Liver (tissue), 9 donors: ENCODE data around the gene MORN2. TPM values are rescaled to one million over a fixed set of nuclear protein-coding genes. Genes with fewer than 3 reads are reported as not detected.
"Not testable (repeated sequence)": the region's sequence is repeated elsewhere in the genome, so short reads cannot be mapped to it uniquely, and the experiment has no call there.

Experiments used
- DNase-seq: peaks from one replicate; pipeline ENCODE4 v3.0.0-alpha.2; 2017; ENCODE audit warnings: low spot score
- H3K27ac ChIP-seq, 2 donors: one replicate each; pipeline ENCODE4 v1.7.0; 2013; ENCODE audit warnings: inconsistent platforms in 2 of 2, low read length in 2 of 2, control low read depth in 1 of 2, low read depth in 1 of 2, mild to moderate bottlenecking in 1 of 2
- H3K27me3 ChIP-seq, 4 donors: one replicate each; pipeline versions ENCODE4 v1.6.1 to v1.7.0; 2013; ENCODE audit warnings: low read length in 3 of 4, inconsistent platforms in 1 of 4, mild to moderate bottlenecking in 1 of 4, moderate library complexity in 1 of 4; ENCODE audit not compliant: control insufficient read depth in 4 of 4, insufficient read depth in 4 of 4
- H3K36me3 ChIP-seq, 4 donors: one replicate each; pipeline versions ENCODE4 v1.6.1 to v1.7.0; 2013; ENCODE audit warnings: low read length in 3 of 4, mild to moderate bottlenecking in 3 of 4, low read depth in 1 of 4, moderate library complexity in 1 of 4; ENCODE audit not compliant: control insufficient read depth in 4 of 4, insufficient read depth in 3 of 4
- H3K4me1 ChIP-seq, 4 donors: one replicate each; pipeline versions ENCODE4 v1.6.1 to v1.7.0; 2013; ENCODE audit warnings: low read length in 3 of 4, mild to moderate bottlenecking in 3 of 4, moderate library complexity in 1 of 4; ENCODE audit not compliant: control insufficient read depth in 4 of 4, insufficient read depth in 4 of 4
- H3K4me3 ChIP-seq, 3 donors: one replicate each; pipeline versions ENCODE4 v1.6.1 to v1.7.0; 2013; ENCODE audit warnings: low read length in 3 of 3, control low read depth in 1 of 3, low read depth in 1 of 3, mild to moderate bottlenecking in 1 of 3
- H3K9ac ChIP-seq, 2 donors: one replicate each; pipeline ENCODE4 v1.7.0; 2013; ENCODE audit warnings: low read length in 2 of 2, mild to moderate bottlenecking in 2 of 2, moderate library complexity in 2 of 2, control low read depth in 1 of 2, low read depth in 1 of 2
- H3K9me3 ChIP-seq, 4 donors: one replicate each; pipeline versions ENCODE4 v1.6.1 to v1.7.0; 2013; ENCODE audit warnings: low read length in 3 of 4; ENCODE audit not compliant: control insufficient read depth in 4 of 4
- GABPA ChIP-seq, 2 donors: IDR thresholded peaks in 1 of 2; conservative IDR thresholded peaks in 1 of 2; 2 replicates each; pipeline ENCODE4 v1.6.1; 2016; ENCODE audit warnings: antibody characterized with exemption in 2 of 2, mild to moderate bottlenecking in 1 of 2, moderate library complexity in 1 of 2
- HNF4A ChIP-seq, 2 donors: conservative IDR thresholded peaks; 2 replicates each; pipeline ENCODE4 v1.6.1; 2016; ENCODE audit warnings: antibody characterized with exemption in 2 of 2, mild to moderate bottlenecking in 2 of 2
- HNF4G ChIP-seq: IDR thresholded peaks from 2 replicates; pipeline ENCODE4 v1.6.1; 2016; ENCODE audit warnings: antibody characterized with exemption
- NR2F2 ChIP-seq: IDR thresholded peaks from 2 replicates; pipeline ENCODE4 v1.6.1; 2016; ENCODE audit warnings: antibody characterized with exemption
- RAD21 ChIP-seq, 2 donors: IDR thresholded peaks; 2 replicates each; pipeline ENCODE4 v1.6.1; 2016; ENCODE audit warnings: antibody characterized with exemption in 2 of 2, mild to moderate bottlenecking in 2 of 2
- REST ChIP-seq: IDR thresholded peaks from 2 replicates; pipeline ENCODE4 v1.6.1; 2016; ENCODE audit warnings: antibody characterized with exemption, mild to moderate bottlenecking
- RXRA ChIP-seq, 2 donors: IDR thresholded peaks; 2 replicates each; pipeline ENCODE4 v1.6.1; 2017 to 2018; ENCODE audit warnings: antibody characterized with exemption in 2 of 2, mild to moderate bottlenecking in 1 of 2
- SP1 ChIP-seq: IDR thresholded peaks from 2 replicates; pipeline ENCODE4 v1.6.1; 2018; ENCODE audit warnings: antibody characterized with exemption, mild to moderate bottlenecking
- WGBS: extraction: QIAGEN DNeasy Blood & Tissue Kit; methylation state at CpG from one replicate; pipeline ENCODE4 v1.1.7; 2013; 5-methylcytosine and 5-hydroxymethylcytosine counted together
- polyA plus RNA-seq, 2 donors: library from polyadenylated mRNA; stranded (reverse) in 1 of 2; unstranded in 1 of 2; fragments of 200-250 nt in 1 of 2; fragments of >200 nt in 1 of 2; fragmentation: Nextera tagmentation in 1 of 2; extraction: Ambion mirVana in 1 of 2; gene quantifications; one replicate each; pipeline versions ENCODE4 v1.2.1 to v1.2.3, GENCODE V29; 2013 to 2015
- total RNA-seq, 2 donors: library from RNA; depleted of rRNA; stranded (reverse); fragments of >200 nt; gene quantifications; one replicate each; pipeline ENCODE4 v1.2.3, GENCODE V29; 2014
- TF ChIP-seq, protein P1 (sequence below): IDR thresholded peaks from 2 replicates; pipeline ENCODE4 v1.6.1; 2016; ENCODE audit warnings: antibody characterized with exemption
- TF ChIP-seq, protein P2 (sequence below): IDR thresholded peaks from 2 replicates; pipeline ENCODE4 v1.6.1; 2016; ENCODE audit warnings: antibody characterized with exemption
- donor health status: healthy.
- donor health status: healthy.
- donor health status: healthy.
- donor health status: healthy.
- donor health status: healthy.

The MORN2 gene
- total RNA-seq: 1 to 10 TPM; 2.8 to 4.4 TPM
- polyA plus RNA-seq: 10 to 100 TPM; 11.7 to 16.4 TPM

DNA sequence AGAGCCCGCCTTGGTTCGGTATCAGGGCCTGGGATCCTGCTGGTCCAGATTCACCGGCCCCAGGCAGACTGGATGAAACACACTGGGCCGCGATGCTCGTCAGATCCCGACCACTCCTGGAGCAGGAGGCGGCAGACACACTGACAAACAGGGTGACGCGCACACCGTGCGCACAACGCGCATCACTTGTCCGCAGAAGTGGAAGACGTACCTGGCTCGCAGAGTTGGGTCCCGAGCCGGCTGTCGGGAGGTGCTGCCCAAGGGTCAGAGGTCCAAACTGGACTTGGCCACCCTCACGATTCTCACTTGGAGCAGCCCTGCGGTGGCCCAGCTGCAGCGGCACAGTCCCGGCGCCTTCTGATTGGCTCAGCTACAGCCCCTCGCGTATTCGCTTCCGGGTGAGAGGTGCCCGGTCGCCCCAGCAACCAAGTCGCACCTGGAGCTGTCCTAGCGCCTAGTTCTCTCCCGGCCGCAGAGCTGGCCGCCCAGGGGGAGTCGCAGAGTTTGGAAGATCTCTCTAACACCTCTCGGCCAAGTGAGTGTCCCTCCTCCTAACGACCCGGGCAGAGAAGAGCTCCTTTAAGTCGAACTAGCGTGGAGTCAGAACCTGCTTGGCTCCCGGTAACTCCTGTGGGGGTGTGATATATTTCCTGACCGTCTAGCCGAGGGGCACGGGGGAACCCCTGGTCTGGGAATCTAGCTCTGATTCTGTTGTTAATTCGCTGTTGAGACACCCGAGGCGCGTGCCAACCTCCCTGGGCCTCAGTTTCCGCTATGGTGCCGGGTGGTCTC lies at the start of gene MORN2, which contains the start of gene DHX57:
MORN2 (plus strand) TSS at position 401 of the 792 bp plus-strand sequence.
DHX57 (minus strand) TSS at position 359 of the 792 bp plus-strand sequence. CDS start 7,529 bp downstream, outside the sequence.
- TF ChIP-seq NR2F2 (peak; percentile 87), HNF4G (no peak), GABPA (IDR thresholded peaks at IDR 0.05 in 1 of 2, conservative IDR thresholded peaks at IDR 0.05 in 1 of 2) (peak; percentile 63 to 91), REST (peak; percentile 51), RXRA (IDR thresholded peaks at IDR 0.05) (peak in 1 of 2 donors; percentile 45), RAD21 (IDR thresholded peaks at IDR 0.05) (peak in 1 of 2 donors; percentile 9), HNF4A (conservative IDR thresholded peaks at IDR 0.05) (peak; percentile 78 to 82), SP1 (peak; percentile 74)
- TF ChIP-seq, protein P1, sequence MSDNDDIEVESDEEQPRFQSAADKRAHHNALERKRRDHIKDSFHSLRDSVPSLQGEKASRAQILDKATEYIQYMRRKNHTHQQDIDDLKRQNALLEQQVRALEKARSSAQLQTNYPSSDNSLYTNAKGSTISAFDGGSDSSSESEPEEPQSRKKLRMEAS: peak; percentile 67
- TF ChIP-seq, protein P2, sequence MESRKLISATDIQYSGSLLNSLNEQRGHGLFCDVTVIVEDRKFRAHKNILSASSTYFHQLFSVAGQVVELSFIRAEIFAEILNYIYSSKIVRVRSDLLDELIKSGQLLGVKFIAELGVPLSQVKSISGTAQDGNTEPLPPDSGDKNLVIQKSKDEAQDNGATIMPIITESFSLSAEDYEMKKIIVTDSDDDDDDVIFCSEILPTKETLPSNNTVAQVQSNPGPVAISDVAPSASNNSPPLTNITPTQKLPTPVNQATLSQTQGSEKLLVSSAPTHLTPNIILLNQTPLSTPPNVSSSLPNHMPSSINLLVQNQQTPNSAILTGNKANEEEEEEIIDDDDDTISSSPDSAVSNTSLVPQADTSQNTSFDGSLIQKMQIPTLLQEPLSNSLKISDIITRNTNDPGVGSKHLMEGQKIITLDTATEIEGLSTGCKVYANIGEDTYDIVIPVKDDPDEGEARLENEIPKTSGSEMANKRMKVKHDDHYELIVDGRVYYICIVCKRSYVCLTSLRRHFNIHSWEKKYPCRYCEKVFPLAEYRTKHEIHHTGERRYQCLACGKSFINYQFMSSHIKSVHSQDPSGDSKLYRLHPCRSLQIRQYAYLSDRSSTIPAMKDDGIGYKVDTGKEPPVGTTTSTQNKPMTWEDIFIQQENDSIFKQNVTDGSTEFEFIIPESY: no peak
- 1% methylated on average over 52 of the region's 52 CpGs for WGBS
- Histone ChIP-seq H3K27ac (peak within 1 kb of the TSS; percentile 10 to 16), H3K4me3 (peak within 1 kb of the TSS; percentile 68 to 99 (median 94)), H3K27me3 (no peaks in the 10 kb centered on the region), H3K9me3 (no peaks in the 10 kb centered on the region), H3K9ac (peak within 1 kb of the TSS; percentile 6 to 50), H3K4me1 (peaks cover 1 to 17% (median 12%) of the 10 kb centered on the region in 4 donors), H3K36me3 (peaks cover 0 to 2% (median under 1%) of the 10 kb centered on the region in 4 donors)
- peak; percentile 87 for DNase-seq

DNA sequence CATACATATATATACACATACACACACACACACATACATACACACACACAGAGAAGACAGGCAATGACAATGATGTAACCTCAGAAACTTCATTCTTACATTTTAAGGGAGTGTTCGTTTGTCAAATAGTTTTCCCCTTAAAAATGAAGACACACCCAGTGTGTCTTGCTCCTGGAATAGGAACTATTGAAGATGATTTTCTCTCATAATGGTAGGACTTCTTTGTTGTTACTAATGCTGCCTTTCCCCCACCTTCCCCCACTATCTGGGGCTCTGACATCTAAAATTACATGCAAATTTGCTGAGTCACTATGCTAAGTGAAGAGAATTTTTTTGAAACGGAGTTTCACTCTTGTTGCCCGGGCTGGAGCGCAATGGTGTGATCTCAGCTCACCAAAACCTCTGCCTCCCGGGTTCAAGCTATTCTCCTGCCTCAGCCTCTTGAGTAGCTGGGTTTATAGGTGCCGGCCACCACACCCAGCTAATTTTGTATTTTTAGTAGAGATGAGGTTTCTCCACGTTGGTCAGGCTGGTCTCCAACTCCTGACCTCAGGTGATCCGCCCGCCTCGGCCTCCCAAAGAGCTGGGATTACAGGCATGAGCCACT lies 48.1 kb upstream of the MORN2 start:
- not testable (repeated sequence) for H3K4me1 ChIP-seq, H3K9me3 ChIP-seq, H3K36me3 ChIP-seq, DNase-seq, H3K27me3 ChIP-seq, H3K27ac ChIP-seq, H3K4me3 ChIP-seq, H3K9ac ChIP-seq
- 84% methylated on average over 10 of the region's 10 CpGs for WGBS
